ENCODE measurements around the gene CYP24A1. TPM values are rescaled to one million over a fixed set of nuclear protein-coding genes. Genes with fewer than 3 reads are reported as not detected.

The CYP24A1 gene
- total RNA-seq, 1 donor from 2014 or later = 0.73 TPM

- Histone ChIP-seq H3K9me3 (ENCODE audit: insufficient read depth, low read depth, low read length) (no peaks in the 10 kb centered on the region), H3K79me2 (ENCODE audit: insufficient read depth, low read length) (peaks cover 11% of the 10 kb centered on the region), H3K27me3 (ENCODE audit: insufficient read depth, low read length) (peaks cover 3% of the 10 kb centered on the region), H3K4me1 (ENCODE audit: insufficient read depth, low read length) (peaks cover 4% of the 10 kb centered on the region), H2AFZ (ENCODE audit: low read depth, low read length) (no peak overlapping the region), H4K20me1 (ENCODE audit: insufficient read depth, low read length) (peaks cover 4% of the 10 kb centered on the region), H3K9ac (ENCODE audit: low read length) (no peak overlapping the region), H3K36me3 (ENCODE audit: insufficient read depth, low read length) (no peaks in the 10 kb centered on the region), H3K4me2 (ENCODE audit: low read length) (no peak overlapping the region), H3K27ac (ENCODE audit: low read depth, low read length) (no peak overlapping the region), H3K4me3 (ENCODE audit: insufficient read depth, low read depth, low read length) (no peak overlapping the region)
- no peaks in the 10 kb centered on the region for H3K27me3 Mint-ChIP-seq (ENCODE audit: low read depth, unreplicated experiment)
- no peak overlapping the region for H3K27ac Mint-ChIP-seq (ENCODE audit: unreplicated experiment)
- no peak overlapping the region for H3K4me3 Mint-ChIP-seq (ENCODE audit: unreplicated experiment)
- peaks cover 4% of the 10 kb centered on the region for H3K4me1 Mint-ChIP-seq (ENCODE audit: low read depth, unreplicated experiment)
- no peaks in the 10 kb centered on the region for H3K36me3 Mint-ChIP-seq (ENCODE audit: low read depth, unreplicated experiment)
- peaks cover 3% of the 10 kb centered on the region for H3K9me3 Mint-ChIP-seq (ENCODE audit: unreplicated experiment)
- FAIRE-seq = no peak
- no peak for TF ChIP-seq EZH2 (IDR thresholded peaks at IDR 0.05; ENCODE audit: insufficient read depth, low read length)
- TF ChIP-seq CTCF (IDR thresholded peaks at IDR 0.05; ENCODE audit: insufficient read depth, low read depth, low read length) = no peak
- no peak for DNase-seq (ENCODE audit: low read depth)
Measured at GRCh38 chr20:54204063-54204462, 30.3 kb upstream of the CYP24A1 start.

- Histone ChIP-seq H3K36me3 (ENCODE audit: insufficient read depth, low read length) (no peaks in the 10 kb centered on the region), H3K27ac (ENCODE audit: low read depth, low read length) (no peak overlapping the region), H3K4me3 (ENCODE audit: insufficient read depth, low read depth, low read length) (no peak overlapping the region), H3K79me2 (ENCODE audit: insufficient read depth, low read length) (peaks cover 3% of the 10 kb centered on the region), H3K9ac (ENCODE audit: low read length) (no peak overlapping the region), H3K4me2 (ENCODE audit: low read length) (no peak overlapping the region), H3K4me1 (ENCODE audit: insufficient read depth, low read length) (no peaks in the 10 kb centered on the region), H4K20me1 (ENCODE audit: insufficient read depth, low read length) (no peaks in the 10 kb centered on the region), H2AFZ (ENCODE audit: low read depth, low read length) (no peak overlapping the region), H3K9me3 (ENCODE audit: insufficient read depth, low read depth, low read length) (no peaks in the 10 kb centered on the region), H3K27me3 (ENCODE audit: insufficient read depth, low read length) (peaks cover 3% of the 10 kb centered on the region)
- Mint-ChIP-seq H3K4me1 (ENCODE audit: low read depth, unreplicated experiment) (no peaks in the 10 kb centered on the region), H3K36me3 (ENCODE audit: low read depth, unreplicated experiment) (no peaks in the 10 kb centered on the region), H3K4me3 (ENCODE audit: unreplicated experiment) (no peak overlapping the region), H3K27me3 (ENCODE audit: low read depth, unreplicated experiment) (no peaks in the 10 kb centered on the region), H3K27ac (ENCODE audit: unreplicated experiment) (no peak overlapping the region), H3K9me3 (ENCODE audit: unreplicated experiment) (peaks cover 3% of the 10 kb centered on the region)
- no peak for TF ChIP-seq EZH2 (IDR thresholded peaks at IDR 0.05; ENCODE audit: insufficient read depth, low read length)
- TF ChIP-seq CTCF (IDR thresholded peaks at IDR 0.05; ENCODE audit: insufficient read depth, low read depth, low read length) = no peak
- FAIRE-seq (no peak), DNase-seq (ENCODE audit: low read depth) (no peak)
Measured at GRCh38 chr20:54203281-54203680, 29.5 kb upstream of the CYP24A1 start.

GRCh38 chr20:54201268-54201846 is 27.6 kb upstream of the CYP24A1 start:
- Mint-ChIP-seq H3K4me3 (ENCODE audit: unreplicated experiment) (no peak overlapping the region), H3K4me1 (ENCODE audit: low read depth, unreplicated experiment) (no peaks in the 10 kb centered on the region), H3K9me3 (ENCODE audit: unreplicated experiment) (peaks cover 3% of the 10 kb centered on the region), H3K27me3 (ENCODE audit: low read depth, unreplicated experiment) (no peaks in the 10 kb centered on the region), H3K36me3 (ENCODE audit: low read depth, unreplicated experiment) (no peaks in the 10 kb centered on the region), H3K27ac (ENCODE audit: unreplicated experiment) (no peak overlapping the region)
- H3K4me2 ChIP-seq (ENCODE audit: low read length) = no peak overlapping the region
- H4K20me1 ChIP-seq (ENCODE audit: insufficient read depth, low read length) = no peaks in the 10 kb centered on the region
- H2AFZ ChIP-seq (ENCODE audit: low read depth, low read length) = peak overlapping the region; percentile 6
- TF ChIP-seq CTCF (IDR thresholded peaks at IDR 0.05; ENCODE audit: insufficient read depth, low read depth, low read length) = no peak
- no peak for TF ChIP-seq EZH2 (IDR thresholded peaks at IDR 0.05; ENCODE audit: insufficient read depth, low read length)
- no peak overlapping the region for H3K27ac ChIP-seq (ENCODE audit: low read depth, low read length)
- no peaks in the 10 kb centered on the region for H3K4me1 ChIP-seq (ENCODE audit: insufficient read depth, low read length)
- no peak overlapping the region for H3K4me3 ChIP-seq (ENCODE audit: insufficient read depth, low read depth, low read length)
- no peak overlapping the region for H3K9ac ChIP-seq (ENCODE audit: low read length)
- DNase-seq (ENCODE audit: low read depth) (no peak), FAIRE-seq (no peak)
- no peaks in the 10 kb centered on the region for H3K36me3 ChIP-seq (ENCODE audit: insufficient read depth, low read length)
- no peaks in the 10 kb centered on the region for H3K9me3 ChIP-seq (ENCODE audit: insufficient read depth, low read depth, low read length)
- H3K27me3 ChIP-seq (ENCODE audit: insufficient read depth, low read length) = peaks cover 3% of the 10 kb centered on the region
- no peaks in the 10 kb centered on the region for H3K79me2 ChIP-seq (ENCODE audit: insufficient read depth, low read length)
